Measurements from ENCODE around the gene ARL6IP5.

The ARL6IP5 gene

GRCh38 chr3:69144631-69145245, 60.0 kb downstream of the ARL6IP5 start:
- DNase-seq (ENCODE audit: low read depth in 2 of 2), result no peak
- no peak for TF ChIP-seq CTCF (IDR thresholded peaks at IDR 0.05; ENCODE audit: low read depth, low read length)
- H3K4me3 ChIP-seq (replicated peaks in 1 of 2; ENCODE audit: low read depth in 2 of 2, low read length in 2 of 2), result no peak overlapping the region

- no peak overlapping the region for H3K4me3 ChIP-seq (replicated peaks in 1 of 2; ENCODE audit: low read depth in 2 of 2, low read length in 2 of 2)
- no peak for DNase-seq (ENCODE audit: low read depth in 2 of 2)
- TF ChIP-seq CTCF (IDR thresholded peaks at IDR 0.05; ENCODE audit: low read depth, low read length), result no peak
Observed at GRCh38 chr3:69145688-69146087, 61.0 kb downstream of the ARL6IP5 start.

GRCh38 chr3:69149586-69149985, 64.8 kb downstream of the ARL6IP5 start:
- no peak overlapping the region for H3K4me3 ChIP-seq (replicated peaks in 1 of 2; ENCODE audit: low read depth in 2 of 2, low read length in 2 of 2)
- DNase-seq (ENCODE audit: low read depth in 2 of 2), result no peak
- TF ChIP-seq CTCF (IDR thresholded peaks at IDR 0.05; ENCODE audit: low read depth, low read length), result no peak

Measured in cardiac fibroblast (primary cell).